Measurements from ENCODE around the gene IGSF6.
A peak's percentile ranks its signal among the peaks of the same experiment; 100 is the strongest.
"Not testable (repeated sequence)": the region's sequence is repeated elsewhere in the genome, so short reads cannot be mapped to it uniquely, and the experiment has no call there.

Gene IGSF6

DNA sequence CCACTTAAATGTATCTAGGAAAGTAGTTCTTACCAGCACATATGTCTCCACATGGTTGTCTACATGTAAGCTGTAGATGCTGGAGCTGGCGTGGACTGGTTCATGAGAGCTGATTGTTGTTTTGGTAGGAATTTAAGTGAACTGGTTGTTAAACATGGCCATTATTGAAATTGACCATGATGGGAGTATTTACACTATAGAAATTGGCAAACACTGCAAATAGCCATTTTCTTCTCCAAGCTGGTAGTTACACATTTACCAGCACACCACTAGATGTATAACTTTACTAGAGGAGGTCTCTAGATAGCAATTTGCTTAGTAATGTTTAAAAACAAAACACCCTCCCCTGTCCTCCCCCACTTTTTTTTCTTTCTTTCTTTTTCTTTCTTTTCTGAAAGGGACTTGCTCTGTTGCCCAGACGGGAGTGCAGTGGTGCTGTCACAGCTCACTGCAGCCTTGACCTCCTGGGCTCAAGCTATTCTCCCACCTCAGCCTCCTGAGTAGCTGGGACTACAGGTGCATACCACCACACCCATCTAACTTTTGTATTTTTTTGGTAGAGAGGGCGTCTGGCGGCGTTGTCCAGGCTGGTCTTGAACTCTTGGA is 24.2 kb downstream of the IGSF6 start:
- no peak for DNase-seq

GRCh38 chr16:21626659-21627277 is 25.6 kb downstream of the IGSF6 start:
- DNase-seq: peak; percentile 95

DNA sequence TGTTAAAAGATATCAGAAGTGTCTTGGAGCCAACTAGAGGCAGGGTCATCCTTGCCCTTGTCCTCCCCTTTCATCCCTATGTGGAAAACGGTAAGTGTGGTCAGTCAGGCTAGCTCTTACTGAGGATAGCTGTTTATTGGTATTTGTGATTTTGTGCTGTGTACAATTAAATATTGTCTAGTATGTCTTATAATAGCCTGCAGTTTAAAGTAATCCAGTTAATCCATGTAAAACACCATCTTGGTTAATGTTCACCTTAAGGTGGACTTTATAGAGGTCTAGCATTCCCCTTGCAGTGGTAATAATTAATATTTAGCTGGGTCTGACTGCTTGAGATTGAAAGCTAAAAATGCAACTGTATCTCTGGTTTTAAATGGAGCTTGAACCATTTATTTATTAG is 27.4 kb downstream of the IGSF6 start:
- no peak for DNase-seq

- DNase-seq: no peak
These were observed 29.9 kb downstream of the IGSF6 start for GRCh38 chr16:21622545-21622944.

GRCh38 chr16:21620592-21620991 is 31.8 kb downstream of the IGSF6 start:
- DNase-seq: no peak

DNA sequence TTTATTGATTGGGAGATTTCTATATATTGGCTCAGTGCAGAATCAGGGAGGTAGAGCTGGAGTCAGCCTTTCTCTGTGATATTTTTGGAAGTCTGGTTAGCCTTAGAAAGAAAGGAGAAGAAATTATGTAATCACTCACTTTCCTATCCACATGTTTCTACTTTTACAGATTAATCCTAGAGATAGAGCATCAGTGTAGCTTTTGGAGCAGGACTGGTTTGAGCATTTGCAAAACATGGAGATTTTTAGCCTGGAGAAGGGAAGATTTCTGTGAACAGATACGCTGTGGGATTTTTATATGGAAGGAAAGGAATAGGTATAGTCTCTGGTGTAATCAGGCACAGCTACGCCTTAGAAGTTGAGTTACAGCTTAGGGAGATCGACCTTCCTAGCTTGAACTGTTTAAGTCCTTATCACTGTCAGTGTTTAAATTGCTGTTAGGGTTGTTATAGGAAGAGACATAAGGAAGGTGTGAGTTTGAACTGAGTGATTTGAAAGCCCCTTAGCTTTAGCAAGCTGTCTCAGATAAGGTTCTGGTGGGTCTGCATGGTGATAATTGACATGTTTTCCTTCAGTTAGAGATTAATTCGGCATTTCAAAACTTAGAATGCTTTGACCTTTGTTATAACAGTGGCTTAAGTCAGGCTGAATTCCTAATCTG is 32.5 kb downstream of the IGSF6 start:
- DNase-seq: no peak

- DNase-seq: no peak
These were observed 34.1 kb downstream of the IGSF6 start for GRCh38 chr16:21618281-21618680.

DNA sequence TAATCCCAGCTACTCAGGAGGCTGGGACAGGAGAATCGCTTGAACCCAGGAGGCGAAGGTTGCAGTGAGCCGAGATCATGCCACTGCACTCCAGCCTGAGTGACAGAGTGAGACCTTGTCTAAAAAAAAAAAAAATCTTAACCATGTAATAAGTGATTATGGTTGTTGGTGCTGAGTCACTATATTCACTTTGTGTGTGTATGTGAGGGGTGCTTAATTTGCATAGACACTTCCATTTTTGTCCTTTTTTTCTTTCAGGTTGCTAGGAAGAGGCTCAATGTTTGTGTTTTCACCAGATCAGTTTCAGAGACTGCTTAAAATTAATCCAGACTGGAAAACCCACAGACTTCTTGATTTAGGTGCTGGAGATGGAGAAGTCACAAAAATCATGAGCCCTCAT is 34.8 kb downstream of the IGSF6 start:
- no peak for DNase-seq

GRCh38 chr16:21614896-21615295 is 37.5 kb downstream of the IGSF6 start:
- no peak for DNase-seq

GRCh38 chr16:21613781-21614180 is 38.6 kb downstream of the IGSF6 start:
- DNase-seq: peak; percentile 21

DNA sequence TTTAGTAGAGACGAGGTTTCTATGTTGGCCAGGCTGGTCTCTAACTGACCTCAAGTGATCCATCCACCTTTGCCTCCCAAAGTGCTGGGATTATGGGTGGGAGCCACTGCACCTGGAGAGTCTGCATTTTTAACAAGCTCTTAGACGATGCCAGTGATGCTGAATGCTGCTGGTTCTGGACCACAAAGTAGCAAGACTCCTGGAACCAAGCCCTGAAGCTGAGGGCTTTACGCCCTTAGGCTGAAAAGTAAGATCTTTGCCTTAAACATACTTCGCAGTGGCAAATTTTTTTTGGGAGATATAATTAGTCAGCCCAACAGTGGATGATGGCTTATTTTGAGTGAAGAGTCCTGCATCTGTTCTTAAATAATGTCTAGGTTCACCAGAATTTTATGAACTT is 39.0 kb downstream of the IGSF6 start:
- DNase-seq: no peak

DNA sequence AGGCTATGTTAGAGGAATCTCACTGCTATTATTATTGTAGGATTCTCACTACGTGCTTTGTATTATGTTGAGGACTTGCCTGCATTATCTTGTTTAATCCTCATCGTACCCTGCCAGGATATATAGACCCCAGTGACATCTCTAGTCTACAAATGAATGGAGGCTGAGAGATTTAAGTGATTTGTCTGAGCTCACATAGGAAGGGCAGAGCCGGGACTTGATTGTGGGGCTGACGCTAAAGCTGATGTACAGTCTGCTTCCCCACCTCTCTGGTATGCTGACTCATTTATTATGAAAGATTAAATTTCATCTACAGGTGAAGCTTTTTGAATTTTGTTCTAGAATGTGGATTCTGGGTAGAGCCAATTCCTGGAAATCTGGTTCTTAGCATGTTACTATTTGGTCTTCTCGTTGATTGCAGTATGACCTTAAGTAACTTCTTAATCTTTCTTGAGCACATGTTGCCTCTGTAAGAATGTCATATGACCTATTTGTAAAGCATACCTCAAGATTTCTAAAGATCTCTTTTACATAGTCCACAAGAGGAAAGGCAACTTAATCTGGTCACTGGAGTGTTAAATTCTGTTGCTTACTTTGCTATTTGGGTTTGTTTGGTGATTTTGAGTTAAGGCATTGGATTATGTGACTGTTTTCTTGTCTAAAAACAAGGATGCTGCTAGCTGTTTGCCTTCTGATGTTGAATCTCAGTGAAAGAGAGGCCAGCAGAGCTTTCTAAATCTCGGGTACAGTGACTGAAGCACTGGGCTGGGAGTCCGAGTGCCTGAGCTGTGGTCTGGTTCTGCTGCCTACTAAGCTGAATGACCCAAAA is 40.6 kb downstream of the IGSF6 start:
- DNase-seq: no peak

GRCh38 chr16:21611198-21611555 is 41.2 kb downstream of the IGSF6 start:
- no peak for DNase-seq

GRCh38 chr16:21610766-21611165 is 41.6 kb downstream of the IGSF6 start:
- DNase-seq: no peak

DNA sequence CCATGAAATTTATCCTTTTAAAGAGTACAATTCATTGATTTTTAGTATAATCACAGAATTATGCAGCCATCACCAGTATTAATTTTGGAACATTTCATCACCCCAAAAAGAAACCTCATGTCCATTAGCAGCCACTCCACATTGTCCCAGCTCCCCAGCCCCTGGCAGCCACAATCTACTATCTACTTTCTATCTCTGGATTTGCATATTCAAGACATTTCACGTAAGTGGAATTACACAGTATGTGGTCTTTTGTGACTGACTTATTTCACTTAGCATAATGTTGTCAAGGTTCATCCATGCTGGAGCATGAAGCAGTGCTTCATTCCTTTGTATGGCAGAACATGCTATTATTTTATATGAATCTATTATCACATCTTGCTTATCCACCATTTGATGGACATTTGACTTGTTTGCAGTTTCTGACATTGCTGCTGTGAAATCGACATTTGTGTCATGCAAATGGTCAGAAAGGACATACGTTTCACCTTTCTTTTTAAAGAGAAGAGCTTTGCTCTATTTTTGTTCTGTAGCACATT is 42.3 kb downstream of the IGSF6 start:
- DNase-seq: no peak

GRCh38 chr16:21608639-21609328 is 43.6 kb downstream of the IGSF6 start:
- no peak for DNase-seq

- DNase-seq: not testable (repeated sequence)
These were observed 46.6 kb downstream of the IGSF6 start for GRCh38 chr16:21605848-21606247.

GRCh38 chr16:21603928-21604327 is 48.5 kb downstream of the IGSF6 start:
- DNase-seq: peak; percentile 53

- no peak for DNase-seq
These were observed 49.6 kb downstream of the IGSF6 start for GRCh38 chr16:21602785-21603184.

DNA sequence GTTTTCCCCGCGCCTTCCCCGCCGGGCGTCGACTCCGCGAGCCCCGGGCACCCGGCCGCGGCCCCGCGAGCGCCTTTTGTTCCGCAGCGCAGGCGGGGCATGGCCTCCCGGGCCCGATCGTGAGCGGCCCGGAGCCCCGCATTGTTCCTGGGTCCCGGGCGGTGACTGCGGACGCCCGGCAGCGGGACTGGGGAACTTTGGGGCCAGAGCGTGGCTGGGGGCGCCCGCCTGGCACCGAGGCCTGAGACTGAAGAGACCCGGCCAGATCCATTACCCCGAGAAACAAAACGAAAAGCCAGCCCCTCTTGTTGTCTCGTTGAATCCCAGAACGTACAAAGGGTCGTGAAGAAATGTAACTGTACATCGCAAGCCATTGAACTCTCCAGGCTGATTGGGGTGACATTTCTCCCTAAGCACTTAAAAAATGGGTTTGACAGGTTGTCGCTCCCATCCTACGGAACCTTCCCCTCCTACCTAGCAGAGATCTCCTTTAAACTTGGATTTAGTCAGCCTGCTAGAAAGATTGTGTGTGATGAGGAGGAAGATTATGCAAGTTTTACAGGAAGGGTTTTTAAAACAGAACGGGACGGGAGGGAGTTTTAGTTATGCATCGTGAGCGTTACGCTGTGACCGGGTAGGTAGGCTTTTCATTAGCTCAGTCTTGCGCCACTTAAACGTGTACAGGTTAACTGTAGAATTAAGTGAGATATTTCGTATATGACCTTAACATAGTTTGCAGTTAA is 52.2 kb downstream of the IGSF6 start:
- peak; percentile 27 for DNase-seq

DNA sequence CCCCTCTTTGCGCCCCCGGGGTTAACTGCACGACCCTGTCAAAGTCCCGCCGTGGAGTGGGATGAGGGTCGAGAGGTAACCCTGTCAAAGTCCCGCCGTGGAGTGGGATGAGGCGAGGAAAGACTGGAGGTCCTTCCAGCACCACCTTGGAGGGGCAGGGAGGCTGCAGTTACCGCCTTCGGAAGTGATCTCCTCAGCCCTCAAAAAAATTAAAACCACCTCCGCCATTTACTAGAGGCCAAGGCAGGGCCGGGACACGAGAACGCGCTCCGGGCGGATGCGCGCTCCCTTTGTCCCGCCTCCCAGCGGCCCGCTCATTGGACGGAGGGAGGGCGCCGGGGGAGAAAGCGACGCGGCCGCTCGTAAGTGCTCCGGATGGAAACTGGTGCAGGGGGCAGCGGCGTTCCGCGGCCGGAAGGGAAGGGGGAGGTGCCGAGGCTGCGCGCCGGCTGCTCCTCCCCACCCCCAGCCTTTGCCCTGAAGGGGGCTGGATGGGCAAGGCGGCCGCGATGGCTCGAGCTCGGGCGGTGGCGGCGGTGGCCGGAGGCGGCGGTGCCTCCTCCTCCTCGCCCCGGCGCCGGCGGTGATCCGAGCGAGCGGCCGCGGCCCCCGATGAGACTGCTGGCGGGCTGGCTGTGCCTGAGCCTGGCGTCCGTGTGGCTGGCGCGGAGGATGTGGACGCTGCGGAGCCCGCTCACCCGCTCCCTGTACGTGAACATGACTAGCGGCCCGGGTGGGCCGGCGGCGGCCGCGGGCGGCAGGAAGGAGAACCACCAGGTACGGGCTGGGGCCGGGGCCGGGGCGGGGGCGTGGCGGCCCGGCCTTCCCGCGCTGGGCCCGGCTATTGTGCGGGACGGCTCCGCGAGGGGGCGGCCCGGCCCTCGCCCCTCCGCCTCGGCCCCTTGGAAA is 53.0 kb downstream of the IGSF6 start, which contains the start of gene METTL9:
Gene METTL9 (plus strand): TSS at position 456 of the 909 bp plus-strand sequence. CDS start 157 bp downstream, at position 613.
- peak; percentile 96 for DNase-seq
